HCT116 (cell line): Measurements from ENCODE around the gene EVI5L.

Experiments
- EZH2 ChIP-seq: fragments of 200-600 bp; sonication (generic); IDR thresholded peaks from 2 replicates; pipeline ENCODE4 v1.6.1; 2017; ENCODE audit warnings: antibody characterized with exemption, mixed run types
- JUND ChIP-seq: IDR thresholded peaks from 2 replicates; pipeline ENCODE4 v1.6.1; 2012
- POLR2A ChIP-seq: IDR thresholded peaks from 2 replicates; pipeline ENCODE4 v1.7.0; 2011; ENCODE audit warnings: borderline replicate concordance; ENCODE audit not compliant: insufficient read depth, insufficient read length; ENCODE audit errors: extremely low read depth
- POLR2AphosphoS5 ChIP-seq: IDR thresholded peaks from 2 replicates; pipeline ENCODE4 v1.6.1; 2011; ENCODE audit warnings: mild to moderate bottlenecking, low read depth, low read length, moderate library complexity
- YY1 ChIP-seq: IDR thresholded peaks from 2 replicates; pipeline ENCODE4 v1.6.1; 2011; ENCODE audit warnings: low read length, low read depth, moderate library complexity, mild to moderate bottlenecking; ENCODE audit not compliant: insufficient replicate concordance; ENCODE audit errors: extremely low read depth
- ZFX ChIP-seq: fragments of 450-650 bp; IDR thresholded peaks from 2 replicates; pipeline ENCODE4 v1.6.1; 2017
- ZNF274 ChIP-seq: fragments of 200-500 bp; sonication (Bioruptor generic); IDR thresholded peaks from 2 replicates; pipeline ENCODE4 v1.6.1; 2014; ENCODE audit warnings: mild to moderate bottlenecking, low read depth, low read length, inconsistent platforms
- TF ChIP-seq, protein P1 (sequence below): IDR thresholded peaks from 2 replicates; pipeline ENCODE4 v1.6.1; 2012; ENCODE audit warnings: low read depth
- TF ChIP-seq, protein P2 (sequence below), 3 experiments: fragments of 200-600 bp in 1 of 3; sonication (generic) in 1 of 3; IDR thresholded peaks in 2 of 3; conservative IDR thresholded peaks in 1 of 3; 2 replicates each; pipeline ENCODE4 v1.5.1; 2012 to 2017; ENCODE audit warnings: low read depth in 2 of 3, low read length in 2 of 3, antibody characterized with exemption in 1 of 3, borderline replicate concordance in 1 of 3, control low read depth in 1 of 3, mild to moderate bottlenecking in 1 of 3, mixed read lengths in 1 of 3, mixed run types in 1 of 3, moderate library complexity in 1 of 3; ENCODE audit not compliant: insufficient read depth in 1 of 3

DNA sequence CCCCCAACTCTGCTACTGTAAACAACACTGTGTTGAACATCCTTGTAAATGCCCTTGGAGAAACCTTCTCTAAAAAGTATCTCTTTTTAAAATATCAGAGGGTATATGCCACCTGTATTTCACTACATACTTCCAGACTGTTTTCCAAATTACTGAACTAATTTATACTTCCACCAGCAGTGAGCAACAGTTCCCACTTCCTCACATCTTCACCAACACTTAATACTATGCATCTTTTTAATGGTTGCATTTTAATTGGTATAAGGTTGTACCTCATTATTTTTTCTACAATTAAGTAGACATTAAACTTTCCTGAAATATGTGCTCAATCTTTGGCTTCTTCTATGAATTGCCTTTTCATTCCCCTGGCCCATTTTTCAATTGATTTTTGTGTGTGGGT lies 45.2 kb upstream of the EVI5L start:
- TF ChIP-seq ZFX, result no peak
- TF ChIP-seq EZH2, result no peak
- no peak for TF ChIP-seq POLR2AphosphoS5
- no peak for TF ChIP-seq POLR2A
- no peak for TF ChIP-seq ZNF274
- TF ChIP-seq, protein P1, sequence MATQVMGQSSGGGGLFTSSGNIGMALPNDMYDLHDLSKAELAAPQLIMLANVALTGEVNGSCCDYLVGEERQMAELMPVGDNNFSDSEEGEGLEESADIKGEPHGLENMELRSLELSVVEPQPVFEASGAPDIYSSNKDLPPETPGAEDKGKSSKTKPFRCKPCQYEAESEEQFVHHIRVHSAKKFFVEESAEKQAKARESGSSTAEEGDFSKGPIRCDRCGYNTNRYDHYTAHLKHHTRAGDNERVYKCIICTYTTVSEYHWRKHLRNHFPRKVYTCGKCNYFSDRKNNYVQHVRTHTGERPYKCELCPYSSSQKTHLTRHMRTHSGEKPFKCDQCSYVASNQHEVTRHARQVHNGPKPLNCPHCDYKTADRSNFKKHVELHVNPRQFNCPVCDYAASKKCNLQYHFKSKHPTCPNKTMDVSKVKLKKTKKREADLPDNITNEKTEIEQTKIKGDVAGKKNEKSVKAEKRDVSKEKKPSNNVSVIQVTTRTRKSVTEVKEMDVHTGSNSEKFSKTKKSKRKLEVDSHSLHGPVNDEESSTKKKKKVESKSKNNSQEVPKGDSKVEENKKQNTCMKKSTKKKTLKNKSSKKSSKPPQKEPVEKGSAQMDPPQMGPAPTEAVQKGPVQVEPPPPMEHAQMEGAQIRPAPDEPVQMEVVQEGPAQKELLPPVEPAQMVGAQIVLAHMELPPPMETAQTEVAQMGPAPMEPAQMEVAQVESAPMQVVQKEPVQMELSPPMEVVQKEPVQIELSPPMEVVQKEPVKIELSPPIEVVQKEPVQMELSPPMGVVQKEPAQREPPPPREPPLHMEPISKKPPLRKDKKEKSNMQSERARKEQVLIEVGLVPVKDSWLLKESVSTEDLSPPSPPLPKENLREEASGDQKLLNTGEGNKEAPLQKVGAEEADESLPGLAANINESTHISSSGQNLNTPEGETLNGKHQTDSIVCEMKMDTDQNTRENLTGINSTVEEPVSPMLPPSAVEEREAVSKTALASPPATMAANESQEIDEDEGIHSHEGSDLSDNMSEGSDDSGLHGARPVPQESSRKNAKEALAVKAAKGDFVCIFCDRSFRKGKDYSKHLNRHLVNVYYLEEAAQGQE, result no peak
- TF ChIP-seq, protein P2, sequence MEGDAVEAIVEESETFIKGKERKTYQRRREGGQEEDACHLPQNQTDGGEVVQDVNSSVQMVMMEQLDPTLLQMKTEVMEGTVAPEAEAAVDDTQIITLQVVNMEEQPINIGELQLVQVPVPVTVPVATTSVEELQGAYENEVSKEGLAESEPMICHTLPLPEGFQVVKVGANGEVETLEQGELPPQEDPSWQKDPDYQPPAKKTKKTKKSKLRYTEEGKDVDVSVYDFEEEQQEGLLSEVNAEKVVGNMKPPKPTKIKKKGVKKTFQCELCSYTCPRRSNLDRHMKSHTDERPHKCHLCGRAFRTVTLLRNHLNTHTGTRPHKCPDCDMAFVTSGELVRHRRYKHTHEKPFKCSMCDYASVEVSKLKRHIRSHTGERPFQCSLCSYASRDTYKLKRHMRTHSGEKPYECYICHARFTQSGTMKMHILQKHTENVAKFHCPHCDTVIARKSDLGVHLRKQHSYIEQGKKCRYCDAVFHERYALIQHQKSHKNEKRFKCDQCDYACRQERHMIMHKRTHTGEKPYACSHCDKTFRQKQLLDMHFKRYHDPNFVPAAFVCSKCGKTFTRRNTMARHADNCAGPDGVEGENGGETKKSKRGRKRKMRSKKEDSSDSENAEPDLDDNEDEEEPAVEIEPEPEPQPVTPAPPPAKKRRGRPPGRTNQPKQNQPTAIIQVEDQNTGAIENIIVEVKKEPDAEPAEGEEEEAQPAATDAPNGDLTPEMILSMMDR (IDR thresholded peaks at IDR 0.05 in 2 of 3, conservative IDR thresholded peaks at IDR 0.05 in 1 of 3; ENCODE audit: borderline replicate concordance in 1 of 3, insufficient read depth in 1 of 3, low read depth in 2 of 3, low read length in 2 of 3), result no peak
- TF ChIP-seq YY1, result no peak
- TF ChIP-seq JUND, result no peak
